ENCODE measurements around the gene LGALS7B. TPM values are rescaled to one million over a fixed set of nuclear protein-coding genes. Genes with fewer than 3 reads are reported as not detected.
"Not testable (repeated sequence)": the region's sequence is repeated elsewhere in the genome, so short reads cannot be mapped to it uniquely, and the experiment has no call there.

LGALS7B gene
- total and polyA plus RNA-seq, 4 donors, result 1.9 to 2.6 TPM; not detected in 2

- Histone ChIP-seq H3K27me3 (ENCODE audit: control insufficient read depth, insufficient read depth, low read length) (peaks cover 6% of the 10 kb centered on the region), H3K9me3 (ENCODE audit: control insufficient read depth, insufficient read depth, low read length) (no peaks in the 10 kb centered on the region), H3K27ac (ENCODE audit: low read depth, low read length) (no peak overlapping the region), H3K4me3 (ENCODE audit: low read depth, low read length) (no peak overlapping the region), H3K36me3 (ENCODE audit: control insufficient read depth, insufficient read depth, low read length) (no peaks in the 10 kb centered on the region), H3K4me1 (ENCODE audit: control insufficient read depth, insufficient read depth, low read length) (no peaks in the 10 kb centered on the region)
- DNase-seq (ENCODE audit: low read depth in 4 of 6, low spot score in 6 of 6), result no peak
- WGBS (ENCODE audit: insufficient coverage), result 89% methylated on average over 6 of the region's 7 CpGs
Observed at GRCh38 chr19:38781058-38781457, 7.9 kb upstream of the LGALS7B start.

DNA sequence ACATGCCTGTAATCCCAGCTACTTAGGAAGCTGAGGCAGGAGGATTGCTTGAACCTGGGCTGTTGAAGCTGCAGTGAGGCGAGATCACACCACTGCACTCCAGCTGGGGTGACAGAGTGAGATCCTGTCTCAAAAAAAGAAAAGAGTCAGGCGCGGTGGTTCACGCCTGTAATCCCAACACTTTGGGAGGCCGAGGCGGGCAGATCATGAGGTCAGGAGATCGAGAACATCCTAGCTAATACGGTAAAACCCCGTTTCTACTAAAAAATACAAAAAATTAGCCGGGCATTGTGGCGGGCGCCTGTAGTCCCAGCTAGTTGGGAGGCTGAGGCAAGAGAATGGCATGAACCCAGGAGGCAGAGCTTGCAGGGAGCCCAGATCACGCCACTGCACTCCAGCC lies 6.8 kb upstream of the LGALS7B start:
- WGBS (ENCODE audit: insufficient coverage), result 85% methylated on average over 2 of the region's 13 CpGs
- not testable (repeated sequence) for H3K4me3 ChIP-seq (ENCODE audit: low read depth, low read length); H3K36me3 ChIP-seq (ENCODE audit: control insufficient read depth, insufficient read depth, low read length); H3K4me1 ChIP-seq (ENCODE audit: control insufficient read depth, insufficient read depth, low read length); DNase-seq (ENCODE audit: low read depth in 4 of 6, low spot score in 6 of 6); H3K27ac ChIP-seq (ENCODE audit: low read depth, low read length); H3K9me3 ChIP-seq (ENCODE audit: control insufficient read depth, insufficient read depth, low read length); H3K27me3 ChIP-seq (ENCODE audit: control insufficient read depth, insufficient read depth, low read length)

- peaks cover 6% of the 10 kb centered on the region for H3K27me3 ChIP-seq (ENCODE audit: control insufficient read depth, insufficient read depth, low read length)
- 93% methylated on average over 2 of the region's 3 CpGs for WGBS (ENCODE audit: insufficient coverage)
- no peaks in the 10 kb centered on the region for H3K36me3 ChIP-seq (ENCODE audit: control insufficient read depth, insufficient read depth, low read length)
- no peaks in the 10 kb centered on the region for H3K9me3 ChIP-seq (ENCODE audit: control insufficient read depth, insufficient read depth, low read length)
- DNase-seq (ENCODE audit: low read depth in 4 of 6, low spot score in 6 of 6), result no peak
- no peaks in the 10 kb centered on the region for H3K4me1 ChIP-seq (ENCODE audit: control insufficient read depth, insufficient read depth, low read length)
- H3K27ac ChIP-seq (ENCODE audit: low read depth, low read length), result no peak overlapping the region
- H3K4me3 ChIP-seq (ENCODE audit: low read depth, low read length), result no peak overlapping the region
Observed at GRCh38 chr19:38784224-38784623, 4.8 kb upstream of the LGALS7B start.

DNA sequence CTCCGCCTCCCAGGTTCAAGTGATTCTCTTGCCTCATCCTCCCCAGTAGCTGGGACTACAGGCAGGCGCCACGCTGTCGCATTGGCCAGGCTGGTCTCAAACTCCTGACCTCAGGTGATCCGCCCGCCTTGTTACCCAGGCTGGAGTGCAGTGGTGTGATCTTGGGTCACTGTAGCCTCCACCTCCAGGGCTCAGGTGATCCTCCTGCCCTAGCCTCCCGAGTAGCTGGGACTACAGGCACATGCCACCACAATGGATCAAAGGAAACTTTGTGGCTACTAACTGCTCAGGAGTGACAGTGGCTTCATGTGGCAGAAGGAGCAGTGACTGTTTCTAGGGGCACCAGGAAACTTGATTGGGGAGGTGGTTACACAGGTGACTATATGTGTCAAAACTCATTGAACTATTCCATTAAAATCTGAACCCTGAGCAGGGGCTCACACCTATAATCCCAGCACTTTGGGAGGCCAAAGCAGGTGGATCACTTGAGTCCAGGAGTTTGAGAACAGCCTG lies 3.8 kb upstream of the LGALS7B start:
- Histone ChIP-seq H3K4me3 (ENCODE audit: low read depth, low read length) (no peak overlapping the region), H3K36me3 (ENCODE audit: control insufficient read depth, insufficient read depth, low read length) (no peaks in the 10 kb centered on the region), H3K27ac (ENCODE audit: low read depth, low read length) (no peak overlapping the region), H3K9me3 (ENCODE audit: control insufficient read depth, insufficient read depth, low read length) (no peaks in the 10 kb centered on the region), H3K27me3 (ENCODE audit: control insufficient read depth, insufficient read depth, low read length) (peaks cover 3% of the 10 kb centered on the region), H3K4me1 (ENCODE audit: control insufficient read depth, insufficient read depth, low read length) (no peaks in the 10 kb centered on the region)
- WGBS (ENCODE audit: insufficient coverage), result 96% methylated on average over 7 of the region's 7 CpGs
- DNase-seq (ENCODE audit: low read depth in 4 of 6, low spot score in 6 of 6), result no peak

DNA sequence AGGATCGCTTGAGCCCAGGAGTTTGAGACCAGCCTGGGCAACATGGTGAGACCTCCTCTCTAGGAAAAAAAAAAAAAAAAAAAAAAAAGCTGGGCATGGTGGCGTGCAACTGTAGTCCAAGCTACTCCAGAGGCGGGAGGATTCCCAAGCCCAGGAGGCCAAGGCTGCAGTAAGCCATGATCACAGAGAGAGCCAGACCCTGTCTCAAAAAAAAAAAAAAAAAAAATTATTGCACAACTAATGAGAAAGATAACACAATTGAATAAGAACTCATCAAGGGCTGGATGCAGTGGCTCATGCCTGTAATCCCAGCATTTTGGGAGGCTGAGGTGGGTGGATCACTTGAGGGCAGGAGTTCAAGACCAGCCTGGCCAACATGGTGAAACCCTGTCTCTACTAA lies 2.9 kb upstream of the LGALS7B start:
- not testable (repeated sequence) for DNase-seq (ENCODE audit: low read depth in 4 of 6, low spot score in 6 of 6); H3K27ac ChIP-seq (ENCODE audit: low read depth, low read length); H3K36me3 ChIP-seq (ENCODE audit: control insufficient read depth, insufficient read depth, low read length); H3K9me3 ChIP-seq (ENCODE audit: control insufficient read depth, insufficient read depth, low read length); H3K4me1 ChIP-seq (ENCODE audit: control insufficient read depth, insufficient read depth, low read length); H3K4me3 ChIP-seq (ENCODE audit: low read depth, low read length); H3K27me3 ChIP-seq (ENCODE audit: control insufficient read depth, insufficient read depth, low read length)
- WGBS (ENCODE audit: insufficient coverage), result 75% methylated on average over 2 of the region's 3 CpGs

DNA sequence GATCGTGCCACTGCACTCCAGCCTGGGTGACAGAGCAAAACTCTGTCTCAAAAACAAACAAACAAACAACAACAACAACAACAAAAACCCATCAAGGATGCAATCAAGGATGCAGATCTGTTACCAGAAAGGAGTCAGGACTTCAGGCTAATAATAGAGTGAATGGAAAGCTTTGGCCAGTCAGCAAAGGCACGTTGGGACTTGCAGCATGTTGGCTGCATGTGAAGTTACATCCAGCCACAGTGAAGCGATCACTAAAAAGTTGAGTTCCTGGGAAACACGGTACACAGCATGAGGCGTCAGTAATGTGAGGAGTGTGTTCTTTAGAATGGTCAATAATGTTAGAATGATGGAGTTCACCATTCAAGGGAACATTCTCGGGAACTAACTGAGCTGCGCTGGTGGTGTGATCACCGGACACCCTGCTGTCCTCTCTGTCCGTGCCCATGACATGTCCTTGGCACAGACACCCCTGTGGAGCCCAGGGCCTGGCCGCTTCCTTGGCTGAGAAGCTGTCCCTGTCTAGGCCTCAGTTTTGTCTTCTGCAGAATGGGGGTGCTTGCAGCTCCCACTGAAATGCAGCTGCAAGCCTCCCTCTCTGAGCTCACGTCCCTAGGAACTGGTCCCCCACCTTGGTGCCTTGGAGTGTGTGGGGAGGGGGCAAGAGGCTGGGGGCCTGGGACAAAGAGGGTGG lies 2.3 kb upstream of the LGALS7B start:
- H3K27ac ChIP-seq (ENCODE audit: low read depth, low read length), result no peak overlapping the region
- no peaks in the 10 kb centered on the region for H3K36me3 ChIP-seq (ENCODE audit: control insufficient read depth, insufficient read depth, low read length)
- no peak for DNase-seq (ENCODE audit: low read depth in 4 of 6, low spot score in 6 of 6)
- H3K4me1 ChIP-seq (ENCODE audit: control insufficient read depth, insufficient read depth, low read length), result no peaks in the 10 kb centered on the region
- 73% methylated on average over 10 of the region's 11 CpGs for WGBS (ENCODE audit: insufficient coverage)
- no peaks in the 10 kb centered on the region for H3K27me3 ChIP-seq (ENCODE audit: control insufficient read depth, insufficient read depth, low read length)
- no peaks in the 10 kb centered on the region for H3K9me3 ChIP-seq (ENCODE audit: control insufficient read depth, insufficient read depth, low read length)
- H3K4me3 ChIP-seq (ENCODE audit: low read depth, low read length), result no peak overlapping the region

DNA sequence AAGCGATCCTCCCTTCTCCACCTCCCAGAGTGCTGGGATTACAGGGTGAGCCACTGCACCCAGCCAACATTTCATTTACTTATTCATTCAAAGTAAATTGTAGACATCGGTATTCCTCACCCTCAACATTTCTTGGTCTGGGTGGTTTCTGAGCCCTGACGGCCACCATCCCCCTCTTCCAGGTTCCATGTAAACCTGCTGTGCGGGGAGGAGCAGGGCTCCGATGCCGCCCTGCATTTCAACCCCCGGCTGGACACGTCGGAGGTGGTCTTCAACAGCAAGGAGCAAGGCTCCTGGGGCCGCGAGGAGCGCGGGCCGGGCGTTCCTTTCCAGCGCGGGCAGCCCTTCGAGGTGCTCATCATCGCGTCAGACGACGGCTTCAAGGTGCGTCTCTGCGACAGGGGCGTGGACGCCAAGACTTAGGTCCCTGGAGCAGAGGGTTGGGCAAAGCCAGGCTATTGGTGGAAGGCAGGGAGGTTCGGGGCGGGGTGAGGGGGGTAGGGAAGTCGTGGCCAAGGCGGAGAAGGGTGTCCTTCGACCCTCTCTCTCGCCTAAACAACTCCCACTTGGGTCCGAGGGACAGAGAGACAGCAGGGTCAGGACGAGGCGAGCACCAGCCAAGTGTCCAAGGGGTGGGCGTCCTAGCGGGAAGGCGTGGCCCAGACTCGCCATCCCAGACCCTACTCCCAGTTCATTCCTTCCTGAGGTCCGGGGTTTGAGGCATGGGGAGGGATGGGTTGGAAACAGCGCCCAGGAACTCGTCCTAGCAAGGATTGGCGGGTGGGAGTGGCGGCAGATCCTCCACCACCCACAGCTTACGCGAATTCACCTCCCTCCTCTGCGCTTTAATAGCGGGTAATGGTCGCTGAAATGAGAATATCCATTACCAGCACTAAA lies 1.8 kb downstream of the LGALS7B start:
- not testable (repeated sequence) for DNase-seq (ENCODE audit: low read depth in 4 of 6, low spot score in 6 of 6); H3K4me1 ChIP-seq (ENCODE audit: control insufficient read depth, insufficient read depth, low read length); H3K4me3 ChIP-seq (ENCODE audit: low read depth, low read length); H3K36me3 ChIP-seq (ENCODE audit: control insufficient read depth, insufficient read depth, low read length); H3K27ac ChIP-seq (ENCODE audit: low read depth, low read length); H3K27me3 ChIP-seq (ENCODE audit: control insufficient read depth, insufficient read depth, low read length); H3K9me3 ChIP-seq (ENCODE audit: control insufficient read depth, insufficient read depth, low read length)
- WGBS (ENCODE audit: insufficient coverage), result 0% methylated on average over 1 of the region's 49 CpGs

GRCh38 chr19:38791451-38792064 lies 2.6 kb downstream of the LGALS7B start:
- not testable (repeated sequence) for H3K4me3 ChIP-seq (ENCODE audit: low read depth, low read length); H3K27ac ChIP-seq (ENCODE audit: low read depth, low read length); H3K36me3 ChIP-seq (ENCODE audit: control insufficient read depth, insufficient read depth, low read length); H3K4me1 ChIP-seq (ENCODE audit: control insufficient read depth, insufficient read depth, low read length); DNase-seq (ENCODE audit: low read depth in 4 of 6, low spot score in 6 of 6); H3K27me3 ChIP-seq (ENCODE audit: control insufficient read depth, insufficient read depth, low read length); H3K9me3 ChIP-seq (ENCODE audit: control insufficient read depth, insufficient read depth, low read length)
- no CpG with 5 or more reads among the region's 40 CpGs for WGBS (ENCODE audit: insufficient coverage)

- peak overlapping the region; percentile 18 for H3K4me3 ChIP-seq (ENCODE audit: low read depth, low read length)
Observed at GRCh38 chr19:38792250-38793111, 3.5 kb downstream of the LGALS7B start.

More at GRCh38 chr19:38792250-38793111, 3.5 kb downstream of the LGALS7B start:
- 6% methylated on average over 56 of the region's 71 CpGs for WGBS (ENCODE audit: insufficient coverage)
- Histone ChIP-seq H3K27ac (ENCODE audit: low read depth, low read length) (no peak overlapping the region), H3K9me3 (ENCODE audit: control insufficient read depth, insufficient read depth, low read length) (no peaks in the 10 kb centered on the region), H3K4me1 (ENCODE audit: control insufficient read depth, insufficient read depth, low read length) (peaks cover 9% of the 10 kb centered on the region), H3K27me3 (ENCODE audit: control insufficient read depth, insufficient read depth, low read length) (peaks cover 4% of the 10 kb centered on the region), H3K36me3 (ENCODE audit: control insufficient read depth, insufficient read depth, low read length) (no peaks in the 10 kb centered on the region)
- peak in 1 of 6 donors; percentile 23 for DNase-seq (ENCODE audit: low read depth in 4 of 6, low spot score in 6 of 6)

All from spinal cord (tissue), 10 donors.